Left lung (tissue), 10 donors: ENCODE measurements around the gene LPIN3. TPM values are rescaled to one million over a fixed set of nuclear protein-coding genes. Genes with fewer than 3 reads are reported as not detected.

ENCODE experiments used
- ATAC-seq: fragments of 200-7000 bp; cut with Tn5 transposase; one replicate; pipeline ENCODE4 v1.9.1; 2020; ENCODE audit warnings: moderate library complexity
- DNase-seq, 4 donors: peaks; one replicate each; pipeline ENCODE4 v3.0.0-alpha.2; 2013 to 2020
- H3K27ac ChIP-seq, 2 donors: fragments of 200-600 bp; sonication (generic) in 1 of 2; one replicate each; pipeline versions ENCODE4 v1.5.0 to v1.8.0; 2020 to 2021
- H3K27me3 ChIP-seq, 2 donors: fragments of 200-600 bp; sonication (generic) in 1 of 2; one replicate each; pipeline versions ENCODE4 v1.5.0 to v1.8.0; 2020 to 2021
- H3K36me3 ChIP-seq, 2 donors: fragments of 200-600 bp; sonication (generic) in 1 of 2; one replicate each; pipeline versions ENCODE4 v1.5.0 to v1.8.0; 2020 to 2021
- H3K4me1 ChIP-seq, 2 donors: fragments of 200-600 bp; one replicate each; pipeline ENCODE4 v1.8.0; 2021
- H3K4me3 ChIP-seq, 2 donors: fragments of 200-600 bp; sonication (generic) in 1 of 2; one replicate each; pipeline versions ENCODE4 v1.5.0 to v1.8.0; 2020 to 2021; ENCODE audit warnings: mild to moderate bottlenecking in 1 of 2
- H3K9me3 ChIP-seq, 2 donors: fragments of 200-600 bp; sonication (generic) in 1 of 2; one replicate each; pipeline versions ENCODE4 v1.5.0 to v1.8.0; 2020 to 2021
- intact Hi-C, 2 donors: fragments of 100-400 bp; cut with DNase I; formaldehyde crosslinking; loops; one replicate each; pipeline versions ENCODE4 v1.11.2 to v1.14.2; 2022
- polyA plus RNA-seq, 6 donors: library from polyadenylated mRNA; unstranded; fragments of 120-200 nt; gene quantifications; one replicate each; pipeline ENCODE4 v1.2.1, GENCODE V29; 2013; ENCODE audit not compliant: insufficient read length in 6 of 6
- total RNA-seq, 2 donors: library from RNA; stranded (reverse); fragmentation: NEBNext Ultra II Directional; extraction: Animal tissue kit (Norgen Biotek cat#: 25700); gene quantifications; one replicate each; pipeline ENCODE4 v1.2.1, GENCODE V29; 2021
- TF ChIP-seq, protein P1 (sequence below), 2 donors: fragments of 200-600 bp; sonication (generic) in 1 of 2; IDR thresholded peaks; one replicate each; pipeline versions ENCODE4 v1.5.0 to v1.8.0; 2021; ENCODE audit warnings: antibody characterized with exemption in 2 of 2
- donor health status: DM: no; HTN: yes; CAD: no.
- donor health status: DM: no; HTN: no; CAD: no.

Gene LPIN3
- total and polyA plus RNA-seq, 8 donors: 9.6 to 20.4 (median 14.2) TPM

DNA sequence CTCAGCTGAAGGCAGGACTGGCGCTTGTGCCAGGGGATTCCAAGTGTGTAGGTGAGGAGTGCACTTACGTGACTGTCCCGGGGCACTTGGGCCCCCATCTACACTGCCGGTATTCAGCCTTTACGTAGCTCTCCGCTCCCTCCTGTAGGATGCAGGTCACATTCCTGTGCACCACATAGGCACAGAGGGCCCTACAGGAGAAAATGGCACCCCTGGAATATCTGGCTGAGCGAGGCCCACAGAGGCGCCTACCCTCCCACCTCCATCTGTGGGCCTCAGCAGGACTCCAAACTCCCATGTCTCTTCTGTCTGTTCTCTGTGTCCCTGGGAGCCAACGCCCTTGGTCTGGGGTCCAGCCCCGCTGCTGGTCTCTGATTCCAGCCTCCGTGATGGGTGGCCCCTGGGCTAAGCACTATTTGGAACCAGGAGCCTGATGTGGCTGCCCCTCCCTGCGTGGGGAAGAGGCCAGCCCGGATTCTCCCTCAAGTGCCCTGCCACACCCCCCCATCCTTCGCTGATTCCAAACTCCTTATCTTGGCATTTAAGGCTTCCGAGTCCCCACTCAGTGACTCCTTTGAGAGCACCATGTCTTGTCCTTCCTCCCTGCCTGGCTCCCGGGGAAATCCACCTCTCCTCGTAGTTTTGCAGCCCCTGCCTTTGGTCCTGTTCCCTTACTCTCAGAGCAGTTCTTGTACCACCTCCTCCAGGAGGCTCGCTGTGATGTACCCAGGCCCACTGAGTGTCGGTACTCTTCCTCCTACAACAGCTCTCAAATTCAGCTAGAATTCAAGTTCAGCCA is 24.5 kb downstream of the LPIN3 start:
- Histone ChIP-seq H3K27me3 (peaks cover 36 to 66% of the 10 kb centered on the region in 2 donors), H3K36me3 (no peaks in the 10 kb centered on the region), H3K4me1 (peaks cover 0 to 8% of the 10 kb centered on the region in 2 donors), H3K27ac (no peak overlapping the region), H3K9me3 (no peaks in the 10 kb centered on the region), H3K4me3 (no peak overlapping the region)
- TF ChIP-seq, protein P1, sequence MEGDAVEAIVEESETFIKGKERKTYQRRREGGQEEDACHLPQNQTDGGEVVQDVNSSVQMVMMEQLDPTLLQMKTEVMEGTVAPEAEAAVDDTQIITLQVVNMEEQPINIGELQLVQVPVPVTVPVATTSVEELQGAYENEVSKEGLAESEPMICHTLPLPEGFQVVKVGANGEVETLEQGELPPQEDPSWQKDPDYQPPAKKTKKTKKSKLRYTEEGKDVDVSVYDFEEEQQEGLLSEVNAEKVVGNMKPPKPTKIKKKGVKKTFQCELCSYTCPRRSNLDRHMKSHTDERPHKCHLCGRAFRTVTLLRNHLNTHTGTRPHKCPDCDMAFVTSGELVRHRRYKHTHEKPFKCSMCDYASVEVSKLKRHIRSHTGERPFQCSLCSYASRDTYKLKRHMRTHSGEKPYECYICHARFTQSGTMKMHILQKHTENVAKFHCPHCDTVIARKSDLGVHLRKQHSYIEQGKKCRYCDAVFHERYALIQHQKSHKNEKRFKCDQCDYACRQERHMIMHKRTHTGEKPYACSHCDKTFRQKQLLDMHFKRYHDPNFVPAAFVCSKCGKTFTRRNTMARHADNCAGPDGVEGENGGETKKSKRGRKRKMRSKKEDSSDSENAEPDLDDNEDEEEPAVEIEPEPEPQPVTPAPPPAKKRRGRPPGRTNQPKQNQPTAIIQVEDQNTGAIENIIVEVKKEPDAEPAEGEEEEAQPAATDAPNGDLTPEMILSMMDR (IDR thresholded peaks at IDR 0.05): no peak
- intact Hi-C loops: no loop called here
- DNase-seq (no peak), ATAC-seq (no peak)

DNA sequence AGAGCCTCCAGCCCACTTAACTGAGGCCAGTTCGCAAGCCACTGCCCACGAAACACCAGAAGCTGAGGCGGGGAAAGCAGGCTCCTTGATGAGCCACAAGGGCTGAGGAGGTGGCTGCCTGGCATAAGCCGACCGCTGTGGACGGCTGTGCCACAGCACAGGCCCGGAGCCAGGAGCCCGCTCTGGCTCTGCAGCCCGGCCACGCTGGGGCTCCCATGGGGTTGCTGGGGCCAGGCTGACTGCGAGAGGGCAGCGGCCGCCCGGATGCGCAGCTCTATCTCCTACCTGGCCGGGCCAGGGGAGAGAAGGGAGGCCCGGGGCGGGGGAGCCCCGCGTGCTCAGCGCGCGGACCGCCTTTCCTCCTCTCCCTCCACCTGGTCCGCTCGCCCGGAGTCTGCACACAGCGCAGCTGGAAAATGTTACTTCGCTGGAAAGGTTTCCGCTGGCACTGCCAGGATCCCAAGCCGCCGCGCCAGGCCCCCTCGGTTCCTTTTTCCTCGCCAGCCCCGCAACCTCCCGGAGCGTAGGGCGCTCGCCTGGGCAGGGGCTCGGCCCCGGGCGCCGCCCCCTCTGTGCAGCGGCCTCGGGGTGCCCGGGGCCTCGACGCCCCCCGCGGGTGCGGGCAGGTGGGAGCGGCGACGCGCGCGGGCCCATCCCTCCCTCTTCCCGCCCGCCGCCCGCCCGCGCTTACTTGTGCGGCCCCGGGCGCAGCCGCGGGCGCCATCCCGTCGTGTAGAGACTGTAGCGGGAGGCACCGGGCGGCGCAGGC is 25.3 kb downstream of the LPIN3 start:
- ATAC-seq (peak; percentile 26), DNase-seq (no peak)
- Histone ChIP-seq H3K4me3 (peak overlapping the region in 1 of 2 donors; percentile 7), H3K36me3 (no peaks in the 10 kb centered on the region), H3K4me1 (peaks cover 0 to 8% of the 10 kb centered on the region in 2 donors), H3K27me3 (peaks cover 36 to 66% of the 10 kb centered on the region in 2 donors), H3K9me3 (peaks cover 0 to 3% of the 10 kb centered on the region in 2 donors), H3K27ac (no peak overlapping the region)
- intact Hi-C loops: no loop called here
- TF ChIP-seq, protein P1 (IDR thresholded peaks at IDR 0.05): no peak

DNA sequence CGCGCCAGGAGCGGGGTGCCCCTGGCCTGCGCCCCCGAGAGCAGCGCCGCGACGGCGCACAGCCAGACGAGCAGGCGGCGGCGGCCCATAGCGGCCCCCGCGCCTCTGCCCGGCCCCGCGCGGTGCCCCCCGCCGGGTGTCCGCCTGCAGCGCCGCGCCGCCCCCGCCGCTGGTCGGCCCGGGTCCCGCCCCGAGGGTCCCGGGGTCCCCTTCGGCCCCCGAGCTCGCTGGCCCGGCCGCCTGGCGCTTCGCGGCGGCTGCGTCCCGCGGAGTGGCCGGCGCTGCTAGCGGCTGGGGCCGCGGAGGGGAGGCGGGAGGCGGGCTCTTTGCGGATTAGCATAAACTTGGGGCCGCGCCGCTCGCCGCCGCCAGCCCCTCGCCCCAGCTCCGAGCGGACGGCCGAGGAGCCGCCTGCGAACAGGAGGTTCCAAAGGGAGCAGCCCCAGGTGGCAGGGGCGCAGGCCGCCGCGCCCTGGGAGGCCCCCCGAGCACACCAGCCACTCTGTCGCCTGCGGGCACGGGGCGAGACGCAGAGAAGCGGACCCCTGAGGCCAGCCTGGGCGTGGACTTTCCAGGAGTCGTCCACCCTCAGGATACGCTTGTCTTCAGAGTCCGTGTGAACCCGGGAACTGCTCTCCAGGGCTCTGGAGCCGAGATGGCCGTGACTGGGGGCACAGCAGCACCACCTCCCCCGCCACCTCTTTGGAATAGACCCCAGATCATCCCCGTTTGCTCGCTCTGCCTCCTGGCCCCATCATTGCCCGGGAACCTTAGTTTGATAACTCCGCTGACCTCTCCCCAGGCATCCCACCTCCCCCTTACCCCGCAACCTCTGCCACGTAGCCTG is 26.1 kb downstream of the LPIN3 start, which contains the start of gene EMILIN3:
EMILIN3 (minus strand) TSS at position 273 of the 847 bp plus-strand sequence; CDS start at position 89, 184 bp downstream.
- ATAC-seq (no peak), DNase-seq (peak in 1 of 4 donors; percentile 32)
- H3K27me3 ChIP-seq: peaks cover 36 to 66% of the 10 kb centered on the region in 2 donors
- no peaks in the 10 kb centered on the region for H3K36me3 ChIP-seq
- peak within 1 kb of the TSS in 1 of 2 donors; percentile 7 for H3K4me3 ChIP-seq
- H3K4me1 ChIP-seq: peaks cover 0 to 8% of the 10 kb centered on the region in 2 donors
- intact Hi-C loops: no loop called here
- H3K9me3 ChIP-seq: peaks cover 0 to 11% of the 10 kb centered on the region in 2 donors
- TF ChIP-seq, protein P1 (IDR thresholded peaks at IDR 0.05): no peak
- H3K27ac ChIP-seq: no peak within 1 kb of the TSS

DNA sequence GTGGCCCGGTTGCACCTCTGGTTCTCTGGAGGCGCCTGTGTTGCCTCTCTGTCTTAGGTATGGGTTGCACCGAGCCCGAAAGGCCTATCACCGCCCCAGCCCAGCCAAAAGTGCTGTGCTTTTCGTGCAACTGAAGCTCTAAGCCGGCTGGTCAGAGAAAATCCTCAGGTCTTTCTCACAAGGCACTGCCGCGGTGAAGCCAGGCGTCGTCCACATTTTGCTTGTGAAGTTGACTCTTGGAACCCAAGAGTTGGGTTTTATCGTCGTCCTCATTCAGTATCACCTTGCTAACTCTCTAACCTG is 26.7 kb downstream of the LPIN3 start:
- H3K27ac ChIP-seq: no peak overlapping the region
- no peak for ATAC-seq
- TF ChIP-seq, protein P1 (IDR thresholded peaks at IDR 0.05): no peak
- H3K4me3 ChIP-seq: no peak overlapping the region
- H3K4me1 ChIP-seq: peaks cover 0 to 8% of the 10 kb centered on the region in 2 donors
- H3K36me3 ChIP-seq: no peaks in the 10 kb centered on the region
- intact Hi-C loops: no loop called here
- no peak for DNase-seq
- H3K9me3 ChIP-seq: peaks cover 0 to 14% of the 10 kb centered on the region in 2 donors
- H3K27me3 ChIP-seq: peaks cover 36 to 66% of the 10 kb centered on the region in 2 donors
